Immature natural killer cell (primary cell): ENCODE data around the gene LRRC8A. TPM values are rescaled to one million over a fixed set of nuclear protein-coding genes. Genes with fewer than 3 reads are reported as not detected.
A peak's percentile ranks its signal among the peaks of the same experiment; 100 is the strongest.
"Not testable (repeated sequence)": the region's sequence is repeated elsewhere in the genome, so short reads cannot be mapped to it uniquely, and the experiment has no call there.

Experiments used
- DNase-seq, 3 donors: peaks; one replicate each; pipeline ENCODE4 v3.0.0; 2022; ENCODE audit warnings: mixed read lengths in 1 of 3
- H3K27ac Mint-ChIP-seq, 6 donors: one replicate each; pipeline ENCODE4 v1.8.0; 2020; ENCODE audit warnings: mixed read lengths in 6 of 6, mild to moderate bottlenecking in 5 of 6, inconsistent platforms in 4 of 6, moderate library complexity in 3 of 6
- H3K27me3 Mint-ChIP-seq, 3 donors: one replicate each; pipeline ENCODE4 v1.8.0; 2020 to 2021; ENCODE audit warnings: low read depth in 3 of 3, mild to moderate bottlenecking in 3 of 3, mixed read lengths in 3 of 3, moderate library complexity in 3 of 3, inconsistent platforms in 1 of 3
- H3K36me3 Mint-ChIP-seq, 3 donors: one replicate each; pipeline ENCODE4 v1.8.0; 2020; ENCODE audit warnings: mixed read lengths in 3 of 3, inconsistent platforms in 2 of 3, mild to moderate bottlenecking in 2 of 3
- H3K4me1 Mint-ChIP-seq, 2 donors: one replicate each; pipeline ENCODE4 v1.8.0; 2020; ENCODE audit warnings: inconsistent platforms in 2 of 2, mild to moderate bottlenecking in 2 of 2, mixed read lengths in 2 of 2, moderate library complexity in 1 of 2
- H3K4me3 Mint-ChIP-seq, 5 donors: one replicate each; pipeline ENCODE4 v1.8.0; 2020; ENCODE audit warnings: mild to moderate bottlenecking in 5 of 5, mixed read lengths in 5 of 5, inconsistent platforms in 3 of 5, moderate library complexity in 3 of 5
- H3K9me3 Mint-ChIP-seq, 6 donors: one replicate each; pipeline ENCODE4 v1.8.0; 2020; ENCODE audit warnings: mild to moderate bottlenecking in 6 of 6, mixed read lengths in 6 of 6, inconsistent platforms in 4 of 6, moderate library complexity in 3 of 6
- polyA plus RNA-seq, 3 donors: library from polyadenylated mRNA; unstranded; fragments of 300-500 nt; fragmentation: Illumina TruSeq; gene quantifications; one replicate each; pipeline ENCODE4 v1.2.3, GENCODE V29; 2021

Gene LRRC8A
- polyA plus RNA-seq = 10 to 100 TPM; 29.3 to 98.2 (median 34.6) TPM

GRCh38 chr9:128881884-128882676, at the start of gene LRRC8A, which contains the start of gene KYAT1:
TSS of gene LRRC8A (plus strand) at chr9:128882133. CDS start at chr9:128907165, 25,032 bp downstream.
TSS of gene KYAT1 (minus strand) at chr9:128881950. CDS start at chr9:128845405, 36,545 bp downstream.
- H3K4me1 Mint-ChIP-seq = peaks cover 58 to 59% of the 10 kb centered on the region in 2 donors
- peak within 1 kb of the TSS; percentile 98 to 99 (median 98) for H3K4me3 Mint-ChIP-seq
- peaks cover 7 to 8% (median 8%) of the 10 kb centered on the region in 3 donors for H3K27me3 Mint-ChIP-seq
- no peaks in the 10 kb centered on the region for H3K9me3 Mint-ChIP-seq
- H3K27ac Mint-ChIP-seq = peak within 1 kb of the TSS; percentile 92 to 98 (median 98)
- H3K36me3 Mint-ChIP-seq = peaks cover 3 to 8% (median 5%) of the 10 kb centered on the region in 3 donors
- DNase-seq = peak; percentile 97

GRCh38 chr9:128833696-128834095, 48.2 kb upstream of the LRRC8A start:
- Mint-ChIP-seq H3K27me3 (peaks cover 2 to 4% (median 2%) of the 10 kb centered on the region in 3 donors), H3K4me3 (no peak overlapping the region), H3K27ac (no peak overlapping the region)

GRCh38 chr9:128835246-128836210, 46.4 kb upstream of the LRRC8A start:
- Mint-ChIP-seq H3K4me3 (no peak overlapping the region), H3K36me3 (peaks cover 0 to 9% (median 0%) of the 10 kb centered on the region in 3 donors), H3K27ac (no peak overlapping the region), H3K27me3 (no peaks in the 10 kb centered on the region), H3K9me3 (no peaks in the 10 kb centered on the region), H3K4me1 (no peaks in the 10 kb centered on the region)
- no peak for DNase-seq

More at GRCh38 chr9:128833696-128834095, 48.2 kb upstream of the LRRC8A start:
- peaks cover 13 to 16% of the 10 kb centered on the region in 2 donors for H3K4me1 Mint-ChIP-seq
- peaks cover 0 to 9% (median 0%) of the 10 kb centered on the region in 3 donors for H3K36me3 Mint-ChIP-seq
- no peaks in the 10 kb centered on the region for H3K9me3 Mint-ChIP-seq
- DNase-seq = no peak

GRCh38 chr9:128836509-128837145, 45.3 kb upstream of the LRRC8A start:
- Mint-ChIP-seq H3K9me3 (no peaks in the 10 kb centered on the region), H3K36me3 (peaks cover 0 to 9% (median 0%) of the 10 kb centered on the region in 3 donors), H3K27me3 (no peaks in the 10 kb centered on the region), H3K4me1 (no peaks in the 10 kb centered on the region), H3K4me3 (no peak overlapping the region), H3K27ac (no peak overlapping the region)
- DNase-seq = no peak

GRCh38 chr9:128838338-128838737, 43.6 kb upstream of the LRRC8A start:
- Mint-ChIP-seq H3K27me3 (peaks cover 0 to 3% (median 0%) of the 10 kb centered on the region in 3 donors), H3K4me3 (no peak overlapping the region), H3K27ac (no peak overlapping the region), H3K36me3 (peaks cover 0 to 9% (median 4%) of the 10 kb centered on the region in 3 donors), H3K4me1 (no peaks in the 10 kb centered on the region), H3K9me3 (no peaks in the 10 kb centered on the region)
- no peak for DNase-seq

- Mint-ChIP-seq H3K27ac (no peak overlapping the region), H3K9me3 (no peaks in the 10 kb centered on the region), H3K27me3 (peaks cover 0 to 3% (median 3%) of the 10 kb centered on the region in 3 donors), H3K4me3 (no peak overlapping the region), H3K36me3 (peaks cover 0 to 12% (median 4%) of the 10 kb centered on the region in 3 donors), H3K4me1 (no peaks in the 10 kb centered on the region)
- no peak for DNase-seq
Observed at GRCh38 chr9:128840524-128840923, 41.4 kb upstream of the LRRC8A start.

- peaks cover 0 to 3% (median 3%) of the 10 kb centered on the region in 3 donors for H3K27me3 Mint-ChIP-seq
- no peaks in the 10 kb centered on the region for H3K4me1 Mint-ChIP-seq
- H3K4me3 Mint-ChIP-seq = no peak overlapping the region
- H3K9me3 Mint-ChIP-seq = no peaks in the 10 kb centered on the region
- peaks cover 0 to 12% (median 4%) of the 10 kb centered on the region in 3 donors for H3K36me3 Mint-ChIP-seq
- DNase-seq = no peak
- H3K27ac Mint-ChIP-seq = no peak overlapping the region
Observed at GRCh38 chr9:128841694-128842492, 40.0 kb upstream of the LRRC8A start.

- not testable (repeated sequence) for H3K4me3 Mint-ChIP-seq
Observed at GRCh38 chr9:128843171-128843570, 38.8 kb upstream of the LRRC8A start.

GRCh38 chr9:128845186-128845931, 36.6 kb upstream of the LRRC8A start:
- no peak overlapping the region for H3K4me3 Mint-ChIP-seq

More at GRCh38 chr9:128843171-128843570, 38.8 kb upstream of the LRRC8A start:
- not testable (repeated sequence) for H3K36me3 Mint-ChIP-seq, DNase-seq, H3K4me1 Mint-ChIP-seq, H3K27me3 Mint-ChIP-seq, H3K27ac Mint-ChIP-seq, H3K9me3 Mint-ChIP-seq

GRCh38 chr9:128846680-128847030, 35.3 kb upstream of the LRRC8A start:
- Mint-ChIP-seq H3K4me1 (no peaks in the 10 kb centered on the region), H3K27me3 (peaks cover 0 to 6% (median 3%) of the 10 kb centered on the region in 3 donors), H3K9me3 (peaks cover 0 to 14% (median 9%) of the 10 kb centered on the region in 6 donors), H3K36me3 (peaks cover 13 to 24% (median 22%) of the 10 kb centered on the region in 3 donors), H3K4me3 (no peak overlapping the region), H3K27ac (no peak overlapping the region)
- no peak for DNase-seq

More at GRCh38 chr9:128845186-128845931, 36.6 kb upstream of the LRRC8A start:
- Mint-ChIP-seq H3K36me3 (peaks cover under 1 to 11% (median 9%) of the 10 kb centered on the region in 3 donors), H3K4me1 (no peaks in the 10 kb centered on the region), H3K27me3 (peaks cover 0 to 6% (median 3%) of the 10 kb centered on the region in 3 donors), H3K27ac (no peak overlapping the region), H3K9me3 (peaks cover 0 to 1% (median 0%) of the 10 kb centered on the region in 6 donors)
- DNase-seq = no peak

GRCh38 chr9:128847803-128848202, 34.1 kb upstream of the LRRC8A start:
- Mint-ChIP-seq H3K9me3 (peaks cover 0 to 14% (median 9%) of the 10 kb centered on the region in 6 donors), H3K36me3 (peaks cover 13 to 21% (median 18%) of the 10 kb centered on the region in 3 donors), H3K4me1 (no peaks in the 10 kb centered on the region), H3K27ac (no peak overlapping the region), H3K27me3 (peaks cover 2 to 3% (median 2%) of the 10 kb centered on the region in 3 donors), H3K4me3 (no peak overlapping the region)
- no peak for DNase-seq

GRCh38 chr9:128851024-128851423, 30.9 kb upstream of the LRRC8A start:
- peaks cover 0 to 14% (median 9%) of the 10 kb centered on the region in 6 donors for H3K9me3 Mint-ChIP-seq
- not testable (repeated sequence) for H3K4me3 Mint-ChIP-seq

More at GRCh38 chr9:128851024-128851423, 30.9 kb upstream of the LRRC8A start:
- peaks cover 13 to 18% (median 18%) of the 10 kb centered on the region in 3 donors for H3K36me3 Mint-ChIP-seq
- DNase-seq, H3K4me1 Mint-ChIP-seq, H3K27ac Mint-ChIP-seq, H3K27me3 Mint-ChIP-seq: not testable (repeated sequence)
